DND-41 (cell line): ENCODE measurements around the gene CEMIP2.

Experiments
- ATAC-seq: fragments of 200-7000 bp; cut with Tn5 transposase; 3 replicates; pipeline ENCODE4 v1.9.1; 2021; ENCODE audit warnings: low read depth; ENCODE audit not compliant: insufficient read depth
- DNase-seq: peaks from one replicate; pipeline ENCODE4 v3.0.0-alpha.2; 2020
- H2AFZ ChIP-seq: 2 replicates; pipeline ENCODE4 v1.6.0; 2012; ENCODE audit warnings: low read depth, low read length
- H3K27ac ChIP-seq: 2 replicates; pipeline ENCODE4 v1.5.1; 2012; ENCODE audit warnings: low read length, inconsistent platforms
- H3K27me3 ChIP-seq: fragments of 200-600 bp; sonication (generic); 2 replicates; pipeline ENCODE4 v1.6.0; 2012; ENCODE audit warnings: low read length, mild to moderate bottlenecking, inconsistent platforms; ENCODE audit not compliant: insufficient read depth, poor library complexity
- H3K36me3 ChIP-seq: 2 replicates; pipeline ENCODE4 v1.5.1; 2012; ENCODE audit warnings: low read length, inconsistent platforms; ENCODE audit not compliant: insufficient read depth
- H3K4me1 ChIP-seq: 2 replicates; pipeline ENCODE4 v1.5.1; 2012; ENCODE audit warnings: mild to moderate bottlenecking, low read length; ENCODE audit not compliant: insufficient read depth
- H3K4me2 ChIP-seq: 2 replicates; pipeline ENCODE4 v1.6.0; 2012; ENCODE audit warnings: mild to moderate bottlenecking, moderate library complexity, low read length, inconsistent platforms; ENCODE audit not compliant: insufficient read depth
- H3K4me3 ChIP-seq, 2 experiments: fragments of 200-600 bp in 1 of 2; shearing (Covaris generic) in 1 of 2; 2 replicates each; pipeline ENCODE4 v1.5.1; 2012 to 2016; ENCODE audit warnings: inconsistent platforms in 2 of 2, low read length in 2 of 2, mild to moderate bottlenecking in 2 of 2, low read depth in 1 of 2, moderate library complexity in 1 of 2
- H3K79me2 ChIP-seq: 2 replicates; pipeline ENCODE4 v1.6.0; 2012; ENCODE audit warnings: low read length, inconsistent platforms; ENCODE audit not compliant: insufficient read depth
- H3K9ac ChIP-seq: 2 replicates; pipeline ENCODE4 v1.6.0; 2012; ENCODE audit warnings: low read depth, mild to moderate bottlenecking, inconsistent platforms, low read length, moderate library complexity
- H3K9me3 ChIP-seq: 2 replicates; pipeline ENCODE4 v1.5.1; 2012; ENCODE audit warnings: low read length, moderate library complexity, mild to moderate bottlenecking, inconsistent platforms; ENCODE audit not compliant: insufficient read depth, severe bottlenecking
- H4K20me1 ChIP-seq: 2 replicates; pipeline ENCODE4 v1.6.0; 2012; ENCODE audit warnings: low read length; ENCODE audit not compliant: insufficient read depth
- EZH2 ChIP-seq: IDR thresholded peaks from 3 replicates; pipeline ENCODE4 v1.6.1; 2012; ENCODE audit warnings: borderline replicate concordance, low read depth, mild to moderate bottlenecking, moderate library complexity, low read length, inconsistent platforms; ENCODE audit not compliant: severe bottlenecking
- TF ChIP-seq, protein P1 (sequence below): IDR thresholded peaks from 2 replicates; pipeline ENCODE4 v1.5.1; 2012; ENCODE audit warnings: borderline replicate concordance, low read length, moderate library complexity, mild to moderate bottlenecking; ENCODE audit not compliant: poor library complexity, severe bottlenecking; ENCODE audit errors: extremely low read depth

Gene CEMIP2

DNA sequence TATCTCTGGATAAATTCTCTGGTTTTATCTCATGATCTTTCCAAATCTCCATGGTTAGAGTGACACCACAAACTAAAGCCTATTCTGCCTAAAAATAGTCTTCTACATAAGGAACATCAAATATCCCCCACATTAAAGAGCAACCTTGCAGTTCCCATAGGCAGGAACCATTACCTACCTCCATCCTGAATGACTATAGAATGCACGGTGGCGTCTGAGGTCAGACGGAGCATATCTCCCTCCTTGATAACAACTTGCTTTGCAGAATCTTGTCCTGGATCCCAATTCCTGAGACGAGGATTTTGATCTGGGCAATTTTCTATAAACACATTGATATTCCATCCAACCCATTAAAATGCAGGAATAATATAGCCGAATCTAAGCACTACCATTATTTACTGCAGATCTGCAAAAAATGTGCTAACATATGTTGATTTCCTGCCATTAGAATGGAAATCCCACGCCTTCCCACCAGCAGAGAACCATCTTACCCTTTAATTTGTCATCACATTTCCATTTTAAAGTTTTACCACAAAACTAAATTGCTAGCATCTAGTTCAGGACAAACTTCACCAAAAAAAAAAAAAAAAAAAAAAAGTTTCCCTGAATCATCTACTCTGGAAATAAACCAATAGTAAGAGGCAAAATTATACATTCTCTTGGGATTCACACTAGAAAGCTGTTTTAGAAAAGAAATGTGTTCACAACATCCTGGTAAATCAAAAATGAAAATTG, 22.1 kb downstream of the CEMIP2 start:
- Histone ChIP-seq H3K79me2 (no peaks in the 10 kb centered on the region), H3K9me3 (no peaks in the 10 kb centered on the region), H3K27ac (no peak overlapping the region)

DNA sequence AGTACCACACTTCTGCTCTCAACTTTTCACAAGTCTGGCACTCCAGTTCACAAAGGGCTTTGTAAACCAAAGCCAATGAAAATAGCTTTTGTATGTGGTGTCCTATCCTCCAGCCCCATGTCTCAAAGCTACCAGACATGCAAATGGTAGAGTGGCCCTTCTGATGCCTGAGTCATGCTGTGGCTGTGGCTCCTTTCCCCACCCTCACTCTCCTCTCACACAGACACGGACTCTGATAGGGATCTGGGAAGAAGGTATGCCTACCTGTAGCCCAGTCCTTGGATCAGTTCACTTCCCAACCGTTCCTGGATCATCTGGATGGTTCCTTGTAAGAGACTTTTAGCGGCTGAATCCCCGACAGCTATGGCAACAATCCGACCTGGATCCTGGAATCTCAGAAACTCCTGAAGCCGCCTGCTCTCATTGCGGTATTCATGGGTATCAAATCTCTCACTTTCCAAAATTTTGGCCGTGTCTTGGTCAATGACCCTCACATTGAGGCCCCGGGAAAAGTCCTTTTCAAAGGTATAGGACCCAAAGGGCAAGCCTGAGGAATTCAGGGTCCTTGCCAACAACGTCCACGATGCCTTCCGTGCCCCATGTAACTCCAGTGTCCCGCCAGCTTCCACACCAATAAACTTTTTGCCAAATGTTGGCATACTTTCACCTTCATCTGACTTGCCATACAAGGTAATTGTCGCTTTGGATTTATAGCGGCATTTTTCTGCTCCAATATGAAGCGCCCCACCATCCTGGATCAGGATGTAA, 23.4 kb downstream of the CEMIP2 start:
- Histone ChIP-seq H3K27ac (no peak overlapping the region), H3K9ac (no peak overlapping the region), H3K27me3 (no peaks in the 10 kb centered on the region), H4K20me1 (no peaks in the 10 kb centered on the region), H3K4me3 (no peak overlapping the region), H3K4me1 (no peaks in the 10 kb centered on the region), H2AFZ (no peak overlapping the region), H3K4me2 (no peak overlapping the region), H3K79me2 (no peaks in the 10 kb centered on the region), H3K36me3 (no peaks in the 10 kb centered on the region), H3K9me3 (no peaks in the 10 kb centered on the region)
- TF ChIP-seq EZH2 = no peak
- TF ChIP-seq, protein P1, sequence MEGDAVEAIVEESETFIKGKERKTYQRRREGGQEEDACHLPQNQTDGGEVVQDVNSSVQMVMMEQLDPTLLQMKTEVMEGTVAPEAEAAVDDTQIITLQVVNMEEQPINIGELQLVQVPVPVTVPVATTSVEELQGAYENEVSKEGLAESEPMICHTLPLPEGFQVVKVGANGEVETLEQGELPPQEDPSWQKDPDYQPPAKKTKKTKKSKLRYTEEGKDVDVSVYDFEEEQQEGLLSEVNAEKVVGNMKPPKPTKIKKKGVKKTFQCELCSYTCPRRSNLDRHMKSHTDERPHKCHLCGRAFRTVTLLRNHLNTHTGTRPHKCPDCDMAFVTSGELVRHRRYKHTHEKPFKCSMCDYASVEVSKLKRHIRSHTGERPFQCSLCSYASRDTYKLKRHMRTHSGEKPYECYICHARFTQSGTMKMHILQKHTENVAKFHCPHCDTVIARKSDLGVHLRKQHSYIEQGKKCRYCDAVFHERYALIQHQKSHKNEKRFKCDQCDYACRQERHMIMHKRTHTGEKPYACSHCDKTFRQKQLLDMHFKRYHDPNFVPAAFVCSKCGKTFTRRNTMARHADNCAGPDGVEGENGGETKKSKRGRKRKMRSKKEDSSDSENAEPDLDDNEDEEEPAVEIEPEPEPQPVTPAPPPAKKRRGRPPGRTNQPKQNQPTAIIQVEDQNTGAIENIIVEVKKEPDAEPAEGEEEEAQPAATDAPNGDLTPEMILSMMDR = no peak
- ATAC-seq (no peak), DNase-seq (no peak)

More for the DNA sequence above, 22.1 kb downstream of the CEMIP2 start:
- TF ChIP-seq EZH2 = no peak
- Histone ChIP-seq H3K4me2 (no peak overlapping the region), H3K36me3 (no peaks in the 10 kb centered on the region), H3K4me3 (no peak overlapping the region), H3K27me3 (no peaks in the 10 kb centered on the region), H3K9ac (no peak overlapping the region), H3K4me1 (no peaks in the 10 kb centered on the region), H2AFZ (no peak overlapping the region), H4K20me1 (no peaks in the 10 kb centered on the region)
- DNase-seq (no peak), ATAC-seq (no peak)

DNA sequence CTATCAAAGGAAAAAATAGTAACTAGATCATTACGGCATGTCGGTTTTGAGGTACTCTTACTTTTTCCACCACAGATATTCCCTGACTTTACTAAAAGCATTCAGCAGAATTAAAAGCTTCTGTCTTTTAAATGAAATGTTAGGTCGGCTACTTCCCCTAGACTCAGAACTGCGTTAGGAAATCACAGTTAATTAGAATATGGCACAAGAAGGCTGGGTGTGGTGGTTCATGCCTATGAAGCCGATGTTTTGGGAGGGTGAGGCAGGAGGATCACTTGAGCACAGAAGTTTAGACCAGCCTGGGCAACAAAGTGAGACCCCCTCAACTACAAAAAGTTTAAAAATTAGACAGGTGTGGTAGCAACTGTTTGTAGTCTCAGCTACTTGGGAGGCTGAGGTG, 24.4 kb downstream of the CEMIP2 start:
- ATAC-seq = no peak
- Histone ChIP-seq H3K4me2 (no peak overlapping the region), H3K36me3 (no peaks in the 10 kb centered on the region)

More for the DNA sequence above, 24.4 kb downstream of the CEMIP2 start:
- Histone ChIP-seq H3K9me3 (no peaks in the 10 kb centered on the region), H3K27me3 (no peaks in the 10 kb centered on the region), H3K4me3 (no peak overlapping the region), H3K79me2 (no peaks in the 10 kb centered on the region), H3K9ac (no peak overlapping the region), H2AFZ (no peak overlapping the region), H4K20me1 (no peaks in the 10 kb centered on the region), H3K27ac (no peak overlapping the region), H3K4me1 (no peaks in the 10 kb centered on the region)
- no peak for DNase-seq
- TF ChIP-seq, protein P1 = no peak
- TF ChIP-seq EZH2 = no peak
